HG02870 (cell line): ENCODE measurements around the gene CHRDL2.

Experiments used
- ATAC-seq: cut with Tn5 transposase; IDR thresholded peaks from one replicate; pipeline ENCODE4 v1.9.1; 2021; ENCODE audit warnings: mild to moderate bottlenecking, moderate library complexity; ENCODE audit not compliant: unreplicated experiment

Gene CHRDL2

GRCh38 chr11:74749127-74749964, 18.1 kb upstream of the CHRDL2 start:
- peak; percentile 45 for ATAC-seq

- peak; percentile 99 for ATAC-seq
Measured at GRCh38 chr11:74748211-74749126, 17.2 kb upstream of the CHRDL2 start, which contains the start of gene RNF169. TSS of gene RNF169 (plus strand) at chr11:74748849. CDS start at chr11:74748881, 32 bp downstream.

GRCh38 chr11:74746868-74747267, 15.6 kb upstream of the CHRDL2 start:
- ATAC-seq: no peak

GRCh38 chr11:74744277-74744676, 13.1 kb upstream of the CHRDL2 start:
- no peak for ATAC-seq

GRCh38 chr11:74743640-74744039, 12.4 kb upstream of the CHRDL2 start:
- no peak for ATAC-seq

- ATAC-seq: no peak
Measured at GRCh38 chr11:74742070-74742469, 10.8 kb upstream of the CHRDL2 start.

GRCh38 chr11:74739546-74740270, 8.5 kb upstream of the CHRDL2 start:
- no peak for ATAC-seq

- no peak for ATAC-seq
Measured at GRCh38 chr11:74736031-74736430, 4.8 kb upstream of the CHRDL2 start.

- no peak for ATAC-seq
Measured at GRCh38 chr11:74735365-74735928, 4.2 kb upstream of the CHRDL2 start.

GRCh38 chr11:74734559-74734925, 3.3 kb upstream of the CHRDL2 start:
- ATAC-seq: no peak

- ATAC-seq: no peak
Measured at GRCh38 chr11:74730571-74731260, 510 bp downstream of the CHRDL2 start.

- ATAC-seq: no peak
Measured at GRCh38 chr11:74729397-74729796, 1.8 kb downstream of the CHRDL2 start.

GRCh38 chr11:74726547-74727182, 4.6 kb downstream of the CHRDL2 start:
- peak; percentile 80 for ATAC-seq

GRCh38 chr11:74725701-74726100, 5.5 kb downstream of the CHRDL2 start:
- ATAC-seq: no peak

GRCh38 chr11:74723511-74723910, 7.7 kb downstream of the CHRDL2 start:
- no peak for ATAC-seq

GRCh38 chr11:74721479-74721835, 9.8 kb downstream of the CHRDL2 start:
- no peak for ATAC-seq

GRCh38 chr11:74720596-74721478, 10.4 kb downstream of the CHRDL2 start:
- ATAC-seq: no peak

GRCh38 chr11:74719011-74719410, 12.2 kb downstream of the CHRDL2 start:
- no peak for ATAC-seq
